TTC549 (cell line): ENCODE data around the gene VIPR2.

Experiments
- FAIRE-seq: peaks from 2 replicates; lab custom pipeline; 2012; peaks lifted over from hg19 to GRCh38; lab: Jason Lieb, UNC

Gene VIPR2

GRCh38 chr7:159040912-159041711 lies 103.6 kb downstream of the VIPR2 start:
- no peak for FAIRE-seq

DNA sequence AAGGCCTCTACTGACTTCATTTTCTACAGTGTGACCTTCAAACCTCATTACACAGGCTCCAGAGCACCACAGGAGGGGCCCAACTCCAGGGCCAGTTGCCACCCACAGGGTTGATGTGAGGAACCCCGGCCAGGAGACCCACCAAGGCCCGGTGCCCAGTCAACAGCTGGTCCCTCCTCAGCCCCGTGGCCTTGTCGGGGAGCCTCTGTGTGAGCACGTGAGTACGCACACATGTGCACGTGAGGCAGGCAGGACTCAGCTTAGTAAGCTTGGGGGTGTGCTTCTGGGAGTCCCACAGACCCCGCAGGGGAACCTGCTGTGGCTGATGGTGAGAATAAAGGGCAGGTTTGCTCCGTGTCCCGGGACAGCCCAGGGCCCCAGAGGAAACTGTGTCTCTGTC lies 104.5 kb downstream of the VIPR2 start:
- FAIRE-seq: no peak

GRCh38 chr7:159039716-159040115 lies 105.0 kb downstream of the VIPR2 start:
- FAIRE-seq: no peak

DNA sequence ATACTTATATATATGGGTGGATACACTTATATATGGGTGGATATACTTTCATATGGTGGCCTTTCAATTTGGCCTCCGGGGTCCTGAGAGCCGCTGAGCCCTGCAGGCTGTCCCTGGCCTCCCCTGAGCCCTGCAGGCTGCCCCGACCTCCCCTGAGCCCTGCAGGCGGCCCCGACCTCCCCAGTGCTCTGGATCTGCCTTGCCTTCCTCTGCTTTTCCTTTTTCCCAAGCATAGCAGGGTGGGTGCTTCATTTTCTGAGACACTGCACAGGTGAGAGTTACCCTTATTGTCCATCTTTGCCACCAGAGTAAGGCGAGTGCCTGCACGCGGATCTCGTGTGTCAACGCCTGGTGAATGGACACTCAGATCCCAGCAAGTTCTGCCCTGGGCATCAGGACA lies 106.6 kb downstream of the VIPR2 start:
- FAIRE-seq: no peak

- no peak for FAIRE-seq
These were observed 107.6 kb downstream of the VIPR2 start for GRCh38 chr7:159036916-159037605.

DNA sequence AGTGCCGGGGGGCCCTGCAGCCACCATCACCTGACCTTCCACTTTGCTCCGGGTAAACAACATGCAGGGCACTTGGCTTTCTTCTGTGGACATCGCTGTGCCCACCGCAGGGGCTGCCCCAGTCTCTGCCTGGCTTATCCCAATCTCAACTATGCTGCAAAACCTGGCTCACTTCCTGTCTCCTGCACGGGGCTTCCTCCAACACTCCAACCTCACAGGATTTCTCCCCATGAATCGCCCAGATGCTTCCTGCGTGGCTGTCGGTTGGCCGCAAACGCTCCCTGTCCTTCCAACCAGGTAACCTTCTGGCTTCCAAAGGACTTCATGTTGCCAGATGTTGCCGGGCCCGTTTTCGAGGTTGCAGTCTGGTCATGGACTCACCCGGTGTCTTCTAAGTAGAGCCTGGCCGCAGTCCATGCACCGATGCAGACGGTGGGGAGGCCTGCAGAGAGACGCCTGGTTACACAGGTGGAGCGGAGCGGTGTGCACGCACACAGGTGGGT lies 109.0 kb downstream of the VIPR2 start:
- no peak for FAIRE-seq

GRCh38 chr7:159034988-159035387 lies 109.7 kb downstream of the VIPR2 start:
- no peak for FAIRE-seq

DNA sequence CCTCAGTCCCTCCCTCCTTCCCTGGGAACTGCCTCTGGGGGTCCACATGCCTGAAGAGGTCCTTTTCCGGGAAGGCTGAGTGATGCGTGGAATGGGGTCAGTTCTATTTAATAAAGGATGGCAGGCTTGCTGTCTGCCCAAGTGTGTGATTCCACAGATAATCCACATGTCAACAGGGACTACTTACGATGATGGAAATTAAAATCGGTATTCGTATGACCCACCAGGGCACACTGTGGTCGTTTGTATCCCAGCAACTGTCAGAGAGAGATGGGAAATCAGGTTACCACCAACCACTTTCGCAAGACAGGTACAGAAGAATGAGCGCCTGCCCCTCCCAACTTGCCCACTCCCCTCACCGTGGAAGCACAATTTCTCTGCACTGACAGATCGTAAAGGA lies 110.3 kb downstream of the VIPR2 start:
- no peak for FAIRE-seq

DNA sequence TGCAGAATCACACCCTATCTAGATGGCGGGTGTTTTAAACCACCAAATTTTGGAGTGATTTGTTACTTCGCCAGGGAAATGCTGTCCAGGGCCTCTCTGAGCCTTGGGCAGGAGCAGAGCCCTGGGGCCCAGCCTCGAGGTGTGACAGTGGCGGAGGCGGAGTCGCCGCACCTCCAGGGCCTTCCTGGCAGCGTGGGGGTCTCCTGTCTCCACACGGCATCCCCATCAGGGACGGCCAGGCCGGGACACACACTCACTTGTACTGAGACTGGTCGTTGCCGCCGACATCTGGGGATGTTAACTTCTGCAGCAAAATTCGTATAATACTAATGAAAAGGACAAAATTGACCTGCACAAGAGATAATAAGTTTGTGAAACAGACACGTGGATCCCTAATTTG lies 110.7 kb downstream of the VIPR2 start:
- FAIRE-seq: no peak

- no peak for FAIRE-seq
These were observed 111.2 kb downstream of the VIPR2 start for GRCh38 chr7:159033473-159033825.

GRCh38 chr7:159032753-159033472 lies 111.8 kb downstream of the VIPR2 start:
- FAIRE-seq: no peak

DNA sequence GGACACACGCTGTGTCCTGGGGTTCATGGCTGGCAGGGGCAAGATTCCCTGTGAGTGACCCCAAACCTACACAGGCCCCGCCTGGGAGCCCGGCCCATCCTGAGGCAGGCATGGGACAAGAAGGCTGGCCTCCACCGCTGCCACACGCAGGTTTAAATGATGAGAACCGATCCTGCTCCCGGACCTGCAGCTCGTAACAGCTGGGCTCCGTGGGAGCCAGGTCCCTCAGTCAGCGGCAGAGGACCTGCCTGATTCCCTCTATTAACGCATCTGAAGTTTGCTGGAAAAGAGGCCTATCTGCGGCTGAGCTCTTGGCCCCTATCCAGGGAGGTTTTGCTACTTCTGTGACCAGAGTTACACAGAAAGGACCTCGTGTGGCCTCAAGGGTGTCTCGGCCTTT lies 112.3 kb downstream of the VIPR2 start:
- FAIRE-seq: no peak

- FAIRE-seq: no peak
These were observed 112.9 kb downstream of the VIPR2 start for GRCh38 chr7:159031750-159032149.

DNA sequence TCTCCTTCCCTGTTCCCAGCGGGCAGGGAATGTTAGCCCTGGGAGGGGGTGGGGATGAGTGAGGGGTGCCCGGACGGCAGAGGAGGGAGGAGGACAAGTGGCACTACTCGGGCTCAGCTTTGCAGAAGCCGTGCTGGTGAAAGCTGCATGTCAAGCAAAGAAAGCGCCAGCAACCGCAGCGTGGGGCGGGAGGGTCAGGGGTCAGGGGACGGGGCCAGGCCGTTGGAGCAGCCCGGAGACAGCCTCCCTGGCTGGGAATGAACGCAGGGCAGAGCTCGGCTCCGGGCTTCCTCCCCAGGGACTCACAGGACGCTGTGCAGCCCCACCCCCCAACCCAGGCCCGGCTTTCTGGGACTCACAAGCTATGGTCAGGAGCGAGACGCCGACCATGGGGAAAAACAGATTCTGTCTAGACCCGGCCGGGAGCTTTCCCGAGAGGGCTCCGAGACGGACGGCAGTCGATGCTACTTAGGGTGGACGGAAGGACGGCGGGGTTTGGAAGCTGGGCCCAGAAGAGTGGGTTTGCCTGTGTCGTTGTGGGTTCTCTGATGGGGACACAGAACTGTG lies 113.4 kb downstream of the VIPR2 start:
- no peak for FAIRE-seq

GRCh38 chr7:159030490-159031134 lies 114.1 kb downstream of the VIPR2 start:
- no peak for FAIRE-seq

DNA sequence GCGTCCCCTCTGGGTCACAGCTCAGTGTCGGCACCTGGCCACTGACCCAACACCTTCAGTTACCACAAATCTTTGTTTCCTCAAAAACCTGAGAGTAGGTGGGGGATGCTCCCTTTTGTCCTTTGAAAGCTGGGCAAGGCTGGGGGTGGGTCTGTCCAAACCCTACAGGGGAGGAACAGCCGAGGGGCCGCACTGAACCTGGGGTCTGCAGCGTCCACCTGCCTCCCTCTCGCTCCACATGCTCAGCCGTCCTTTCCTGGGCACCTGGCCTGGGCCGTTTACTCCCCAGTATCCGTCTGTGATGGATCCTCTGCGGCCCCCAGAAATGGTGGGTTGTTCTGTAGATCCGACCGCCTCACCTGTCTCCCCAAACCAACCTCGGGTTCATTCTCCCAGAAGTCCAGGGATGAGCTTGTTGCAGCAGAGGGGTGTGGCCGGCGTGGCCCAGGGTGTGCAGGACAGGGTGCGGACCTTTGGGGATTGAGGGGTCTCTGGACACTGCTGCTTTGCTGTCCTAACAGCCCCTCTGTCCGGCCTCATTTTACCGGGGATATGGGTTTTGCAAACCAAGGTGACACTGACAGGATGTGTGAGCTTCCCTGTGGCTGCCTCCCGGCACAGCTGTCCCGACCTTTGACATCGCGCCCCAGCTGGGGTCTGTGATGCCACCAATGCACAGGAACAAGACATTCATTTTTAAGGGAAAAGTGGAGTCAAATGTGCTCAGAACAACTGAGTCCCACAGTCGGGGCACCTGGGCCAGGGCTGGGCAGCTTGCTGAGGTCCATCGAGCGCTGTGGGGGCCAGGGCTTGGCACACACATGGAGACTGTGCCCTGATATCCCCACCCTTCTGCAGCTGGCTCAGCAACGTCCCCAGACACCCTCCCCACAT lies 115.9 kb downstream of the VIPR2 start:
- FAIRE-seq: no peak

DNA sequence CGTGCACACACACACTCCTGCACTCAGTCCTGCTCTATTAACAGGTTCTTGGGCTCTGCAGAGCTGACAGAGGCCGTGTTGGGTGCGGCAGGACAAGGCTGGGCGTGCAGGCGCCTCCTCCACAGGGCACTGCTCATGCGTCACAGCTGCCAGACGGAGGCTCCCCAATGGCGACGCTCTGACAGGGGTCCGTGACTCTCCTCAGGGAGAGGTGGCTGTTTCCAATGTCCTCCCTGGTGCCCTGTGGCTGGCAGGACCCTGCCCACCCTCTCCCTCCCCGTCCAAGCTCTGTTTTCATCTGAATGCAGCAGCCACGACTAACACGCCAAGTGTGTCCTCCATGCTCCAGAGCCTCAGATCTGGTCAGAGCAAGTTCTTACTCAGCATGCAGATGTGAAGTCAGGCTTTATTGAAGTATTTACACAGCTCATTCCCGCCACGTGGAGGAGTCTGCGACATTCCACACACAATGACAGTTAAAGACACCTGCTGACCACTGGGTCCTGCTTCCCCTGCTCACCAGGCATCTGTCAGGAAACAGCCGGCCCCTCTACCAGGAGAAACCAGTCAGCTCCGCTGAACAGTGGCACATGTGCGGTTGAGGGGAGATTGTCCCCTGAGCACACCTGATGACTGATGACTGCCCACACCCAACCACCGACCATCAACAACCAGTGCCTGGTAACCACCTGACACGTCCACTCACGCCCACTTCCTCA lies 116.7 kb downstream of the VIPR2 start:
- no peak for FAIRE-seq

- no peak for FAIRE-seq
These were observed 117.4 kb downstream of the VIPR2 start for GRCh38 chr7:159027056-159027788.

DNA sequence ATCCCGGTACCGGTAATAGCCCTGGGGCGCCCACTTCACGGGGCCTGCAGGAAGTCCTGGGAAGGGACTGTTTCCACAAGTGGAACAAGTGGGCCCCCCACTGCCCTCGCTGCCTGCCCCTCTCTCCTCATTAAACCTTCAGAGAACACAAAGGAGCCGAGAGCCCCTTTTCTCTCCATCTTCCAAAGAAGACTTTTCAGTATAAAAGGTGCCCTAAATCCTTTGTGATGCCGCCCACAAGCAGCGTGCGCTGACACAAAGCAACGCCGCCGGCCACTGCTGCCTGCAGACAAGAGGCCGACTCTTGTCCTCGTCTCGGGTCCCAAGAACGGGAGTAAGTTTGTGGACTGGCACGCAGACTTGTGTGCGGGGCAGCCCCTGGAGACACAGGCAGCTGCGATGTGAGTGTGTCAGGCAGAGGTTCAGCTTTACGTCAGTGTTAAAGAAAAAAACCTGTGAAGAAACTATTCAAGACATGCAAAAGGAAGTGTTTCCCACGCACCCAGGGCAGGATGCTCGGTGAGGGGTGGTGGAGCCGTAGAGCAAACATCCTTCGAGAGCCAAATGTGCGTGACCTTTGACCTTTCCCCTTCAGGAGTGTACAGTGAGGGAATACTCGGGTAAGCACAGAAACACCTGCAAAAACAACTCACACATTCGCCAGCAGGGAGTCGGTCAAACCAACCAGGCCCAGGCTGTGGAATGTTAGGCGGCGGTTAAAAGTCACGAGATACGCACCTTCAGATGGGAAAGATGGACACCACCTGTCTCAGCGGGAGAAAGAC lies 118.2 kb downstream of the VIPR2 start:
- no peak for FAIRE-seq
